T-helper 2 cell (primary cell): ENCODE data around the gene ZFAND4.
A peak's percentile ranks its signal among the peaks of the same experiment; 100 is the strongest.
"Not testable (repeated sequence)": the region's sequence is repeated elsewhere in the genome, so short reads cannot be mapped to it uniquely, and the experiment has no call there.

ENCODE experiments used
- DNase-seq, 5 experiments: peaks; one replicate each; pipeline versions ENCODE4 v3.0.0 to v3.0.0-alpha.2; 2012 to 2022
- total RNA-seq, 2 donors: gene quantifications; one replicate each; lab custom pipeline; 2026; lab: John Stamatoyannopoulos, UW

Gene ZFAND4
- total RNA-seq, result 27.4 to 32.3 reads per million in 2 donors

DNA sequence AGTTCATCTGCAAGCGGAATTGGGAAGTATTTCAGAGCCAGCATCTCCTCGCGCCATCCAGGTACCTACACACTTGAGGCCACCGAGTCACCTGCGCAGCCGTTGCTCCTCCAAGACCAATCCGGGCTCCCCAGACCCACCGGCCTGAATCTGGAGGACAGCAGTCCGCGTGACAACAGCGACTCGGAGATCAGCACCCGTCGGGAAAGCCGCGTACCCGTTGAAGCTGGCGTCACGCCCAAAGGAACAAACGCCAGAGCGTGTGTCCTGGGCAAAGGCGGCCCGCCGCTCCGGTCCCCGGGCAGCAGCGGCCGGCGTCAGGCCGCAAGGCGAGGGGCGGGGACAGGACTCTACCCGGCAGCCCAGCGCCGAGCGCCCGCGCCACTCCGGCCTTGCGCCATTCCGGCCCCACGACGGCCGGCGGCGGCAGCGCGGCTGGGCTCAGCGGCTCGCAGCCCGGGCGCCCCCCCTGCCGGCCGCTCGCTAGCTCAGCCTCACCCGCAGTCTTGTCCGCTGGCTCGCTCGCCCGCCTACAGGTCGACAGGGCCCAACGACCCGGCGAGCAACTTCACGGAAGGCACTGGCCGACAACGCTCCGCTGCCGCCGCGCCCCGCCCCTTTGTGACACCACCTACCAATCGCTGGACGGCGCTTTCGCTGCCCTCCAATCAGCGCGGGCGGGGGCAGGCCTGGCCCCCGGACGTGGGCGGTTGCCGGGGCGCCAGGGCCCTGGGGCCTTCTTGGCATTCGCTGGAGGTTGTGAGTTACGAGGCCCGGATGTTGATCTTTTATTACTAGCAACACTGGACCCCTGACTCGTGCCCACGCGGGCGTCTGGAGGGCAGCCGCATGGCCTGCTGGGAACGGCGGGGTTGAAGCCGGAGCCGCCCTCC, at the start of gene ZFAND4:
Gene ZFAND4 (minus strand): TSS at position 592 of the 893 bp plus-strand sequence. CDS start 9,047 bp downstream, outside the sequence.
- DNase-seq, result peak; percentile 89 to 98 (median 90)

DNA sequence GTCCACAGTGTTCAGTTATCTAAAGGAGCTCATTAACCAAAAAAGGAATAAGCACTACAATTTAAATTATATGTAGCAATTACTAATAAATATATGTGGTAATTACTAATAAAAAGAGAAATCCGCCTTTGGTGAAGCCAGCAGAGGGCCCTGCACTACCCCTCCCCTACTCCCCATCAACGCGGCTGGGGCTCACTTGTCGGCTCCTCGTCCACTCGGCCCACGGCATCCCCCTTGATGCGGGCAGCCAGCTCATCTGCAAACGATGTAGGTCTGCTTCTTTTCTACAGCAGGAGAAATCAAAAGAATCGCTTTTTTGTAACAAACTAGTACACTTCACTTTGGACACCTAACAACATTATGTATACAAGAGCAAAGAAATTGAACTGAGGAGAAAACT, 48.9 kb upstream of the ZFAND4 start:
- not testable (repeated sequence) for DNase-seq

DNA sequence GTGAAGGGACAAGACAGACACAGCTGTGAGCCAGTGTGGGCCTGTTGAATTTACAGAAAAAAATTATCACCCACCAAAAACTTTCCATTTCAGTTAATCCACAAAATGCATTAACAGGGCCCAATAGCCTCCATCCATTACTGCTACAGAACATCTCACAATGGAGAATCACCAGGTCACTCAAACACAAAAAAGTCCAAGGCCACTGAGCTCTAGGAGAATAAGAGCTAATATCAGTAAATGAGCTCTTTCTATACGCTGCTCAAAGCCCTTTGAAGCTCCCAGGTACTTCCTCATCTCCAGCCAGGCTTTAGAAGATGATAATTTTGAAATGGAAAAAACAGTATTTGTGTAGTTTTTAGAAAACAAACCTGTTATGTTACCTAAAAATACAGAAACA, 45.1 kb upstream of the ZFAND4 start:
- DNase-seq, result not testable (repeated sequence)

DNA sequence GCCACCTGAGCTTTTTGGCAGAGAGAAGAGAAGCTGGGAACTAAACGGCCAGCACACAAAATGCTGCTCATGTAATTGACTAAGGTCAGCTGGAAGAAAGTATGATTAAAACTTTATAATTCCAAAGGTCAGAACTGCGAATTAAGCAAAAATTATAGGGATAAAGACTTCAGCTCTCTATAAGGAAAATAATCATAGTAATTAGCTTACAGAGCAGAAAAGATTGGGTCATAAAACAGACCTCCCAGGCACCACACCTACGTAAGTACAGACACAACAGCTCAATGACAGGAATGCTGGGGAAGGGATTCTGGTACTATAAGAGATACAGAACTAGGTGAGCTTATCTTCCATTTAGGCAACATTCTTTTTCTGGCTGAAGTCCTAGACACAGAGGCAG, 44.5 kb upstream of the ZFAND4 start:
- not testable (repeated sequence) for DNase-seq

DNA sequence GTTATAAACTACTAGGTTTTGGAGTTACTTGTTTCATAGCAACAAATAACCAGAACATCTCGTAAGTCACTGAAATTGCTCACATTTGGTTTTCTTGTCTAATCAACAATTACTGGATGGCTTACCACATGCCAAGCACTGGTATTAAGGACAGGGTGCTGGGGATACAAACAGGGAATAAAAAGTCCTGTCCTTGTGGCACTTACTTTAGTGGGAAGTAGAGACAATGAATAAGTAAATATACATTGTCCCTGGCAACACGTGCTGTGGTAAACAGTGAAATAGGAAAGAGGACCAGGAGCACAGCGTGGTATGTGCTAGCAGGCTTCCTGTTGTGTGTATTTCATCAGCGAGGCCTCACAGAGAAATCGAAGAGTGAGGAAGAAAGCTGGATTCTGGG, 38.7 kb upstream of the ZFAND4 start:
- not testable (repeated sequence) for DNase-seq

DNA sequence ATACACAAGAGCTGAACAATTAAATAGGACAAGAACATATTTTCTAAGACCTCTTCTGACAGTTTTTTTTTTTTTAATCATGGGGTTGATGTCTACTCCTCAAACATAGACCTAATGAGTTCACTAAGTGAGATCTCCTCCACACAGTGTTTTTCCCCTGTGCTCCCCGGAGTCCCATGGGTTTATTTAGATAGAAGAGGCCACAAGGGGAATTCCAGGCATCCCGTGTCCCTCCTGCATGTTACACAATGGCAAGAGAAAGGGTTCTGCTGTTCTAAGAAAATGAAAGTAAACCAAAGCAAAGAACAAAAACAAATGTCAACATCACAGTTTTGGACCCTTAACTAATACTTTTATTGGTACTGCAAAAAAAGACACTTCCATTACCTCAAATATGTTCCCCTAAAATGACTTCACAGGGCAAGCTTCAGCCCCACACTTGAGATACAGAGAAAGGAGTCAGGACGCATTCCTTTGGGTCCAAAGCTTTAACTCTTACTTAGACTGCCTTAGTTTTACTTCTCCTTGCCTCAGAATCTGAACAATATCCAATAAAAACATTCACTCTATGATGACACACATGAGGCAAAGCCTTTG, 37.7 kb upstream of the ZFAND4 start:
- not testable (repeated sequence) for DNase-seq

DNA sequence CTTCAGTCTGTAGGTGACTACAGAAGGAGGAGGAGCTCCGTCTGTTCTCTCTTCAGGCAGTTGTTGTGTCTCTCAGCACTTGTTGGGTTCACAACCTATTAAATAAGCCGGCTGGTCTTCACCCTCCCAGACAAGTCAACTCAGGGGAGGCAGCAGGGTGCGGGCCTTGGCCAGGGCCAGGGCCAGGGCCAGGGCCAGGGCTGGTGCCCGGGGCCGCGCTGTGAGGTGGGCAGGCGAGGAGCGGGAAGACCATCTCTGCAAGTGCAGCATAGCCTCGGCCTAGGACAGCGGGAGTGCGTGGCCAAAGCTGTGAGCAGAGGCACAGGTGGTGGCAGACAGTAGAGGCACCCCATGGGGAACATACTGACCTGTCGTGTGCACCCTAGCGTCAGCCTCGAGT, 5.9 kb upstream of the ZFAND4 start:
- DNase-seq, result not testable (repeated sequence)

DNA sequence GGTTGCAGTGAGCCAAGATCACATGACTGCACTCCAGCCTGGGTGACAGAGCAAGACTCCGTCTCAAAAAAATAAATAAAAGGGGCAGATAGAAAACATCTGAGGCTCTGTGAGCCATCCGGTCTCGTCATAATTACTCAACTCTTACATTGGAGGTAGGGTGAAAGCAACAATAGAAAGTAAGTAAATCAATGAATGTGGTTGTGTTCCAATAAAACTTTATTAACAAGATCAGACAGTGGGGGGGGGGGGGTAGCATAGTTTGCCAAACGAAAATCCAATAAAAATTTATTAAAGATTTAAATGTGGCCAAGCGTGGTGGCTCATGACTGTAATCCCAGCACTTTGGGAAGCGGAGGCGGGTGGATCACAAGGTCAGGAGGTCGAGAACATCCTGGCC, 2.8 kb upstream of the ZFAND4 start:
- DNase-seq, result no peak

DNA sequence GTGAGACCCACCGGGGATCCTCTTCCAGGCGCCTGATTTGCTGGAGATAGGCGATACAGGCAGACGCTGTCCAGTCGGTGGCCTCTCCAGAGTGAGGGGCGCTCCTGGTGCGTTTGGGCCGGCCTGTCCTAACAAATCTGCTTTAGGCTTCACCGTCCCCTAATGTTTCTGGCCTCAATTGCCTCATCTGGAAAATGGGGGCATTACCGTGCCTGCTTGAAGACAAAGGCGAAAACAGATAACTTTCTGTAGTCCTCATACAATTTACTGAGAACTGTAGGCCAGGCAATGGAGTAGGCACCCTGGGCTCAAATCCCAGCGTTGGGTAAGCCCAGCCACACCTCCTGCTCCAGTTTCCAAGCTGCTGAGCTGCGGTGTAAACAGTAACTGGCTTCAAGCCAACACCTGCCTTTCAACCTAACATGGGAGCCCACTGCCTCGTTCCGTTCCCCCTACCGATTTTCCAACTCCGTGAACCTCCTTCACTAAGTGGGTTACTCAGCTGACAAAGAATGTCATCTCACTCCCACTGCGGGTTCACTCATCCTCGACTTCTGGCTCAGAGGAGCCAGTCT, 589 bp upstream of the ZFAND4 start:
- DNase-seq, result no peak

DNA sequence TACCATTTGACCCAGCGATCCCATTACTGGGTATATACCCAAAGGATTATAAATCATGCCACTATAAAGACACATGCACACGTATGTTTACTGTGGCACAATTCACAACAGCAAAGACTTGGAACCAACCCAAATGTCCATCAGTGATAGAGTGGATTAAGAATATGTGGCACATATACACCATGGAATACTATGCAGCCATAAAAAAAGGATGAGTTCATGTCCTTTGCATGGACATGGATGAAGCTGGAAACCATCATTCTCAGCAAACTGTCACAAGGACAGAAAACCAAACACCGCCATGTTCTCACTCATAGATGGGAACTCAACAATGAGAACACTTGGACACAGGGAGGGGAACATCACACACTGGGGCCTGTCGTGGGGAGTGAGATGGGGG, 1.3 kb downstream of the ZFAND4 start:
- not testable (repeated sequence) for DNase-seq

DNA sequence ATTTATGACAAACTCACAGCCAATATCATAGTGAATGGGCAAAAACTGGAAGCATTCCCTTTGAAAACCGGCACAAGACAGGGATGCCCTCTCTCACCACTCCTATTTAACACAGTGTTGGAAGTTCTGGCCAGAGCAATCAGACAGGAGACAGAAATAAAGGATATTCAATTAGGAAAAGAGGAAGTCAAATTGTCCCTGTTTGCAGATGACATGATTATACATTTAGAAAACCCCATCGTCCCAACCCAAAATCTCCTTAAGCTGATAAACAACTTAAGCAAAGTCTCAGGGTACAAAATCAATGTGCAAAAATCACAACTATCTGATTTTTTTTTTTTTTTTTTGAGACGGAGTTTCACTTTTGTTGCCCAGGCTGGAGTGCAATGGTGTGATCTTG, 2.7 kb downstream of the ZFAND4 start:
- DNase-seq, result not testable (repeated sequence)

DNA sequence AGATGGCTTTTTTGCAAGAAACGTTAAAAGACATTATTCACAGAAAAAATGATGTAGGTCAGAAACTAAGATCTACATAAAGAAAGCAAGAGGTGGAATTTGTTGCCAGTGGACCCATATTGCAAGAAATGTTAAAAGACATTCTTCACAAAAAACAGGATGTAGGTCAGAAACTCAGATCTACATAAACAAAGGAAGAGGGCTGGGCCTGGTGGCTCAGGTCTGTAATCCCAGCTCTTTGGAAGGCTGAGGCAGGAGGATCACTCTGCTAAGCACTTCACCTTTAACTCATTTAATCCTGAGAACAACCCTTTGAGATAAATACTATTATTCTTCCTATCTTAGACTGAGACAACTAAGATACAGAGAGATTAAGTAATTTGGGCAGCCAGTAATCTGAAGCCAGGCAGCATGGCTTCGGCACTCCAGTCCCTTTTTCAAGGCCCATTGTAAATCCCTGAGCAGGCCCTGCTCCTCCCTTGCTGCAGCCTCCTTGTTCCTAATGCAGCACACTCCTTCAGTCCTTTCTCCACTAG, 11.6 kb downstream of the ZFAND4 start:
- DNase-seq, result no peak

DNA sequence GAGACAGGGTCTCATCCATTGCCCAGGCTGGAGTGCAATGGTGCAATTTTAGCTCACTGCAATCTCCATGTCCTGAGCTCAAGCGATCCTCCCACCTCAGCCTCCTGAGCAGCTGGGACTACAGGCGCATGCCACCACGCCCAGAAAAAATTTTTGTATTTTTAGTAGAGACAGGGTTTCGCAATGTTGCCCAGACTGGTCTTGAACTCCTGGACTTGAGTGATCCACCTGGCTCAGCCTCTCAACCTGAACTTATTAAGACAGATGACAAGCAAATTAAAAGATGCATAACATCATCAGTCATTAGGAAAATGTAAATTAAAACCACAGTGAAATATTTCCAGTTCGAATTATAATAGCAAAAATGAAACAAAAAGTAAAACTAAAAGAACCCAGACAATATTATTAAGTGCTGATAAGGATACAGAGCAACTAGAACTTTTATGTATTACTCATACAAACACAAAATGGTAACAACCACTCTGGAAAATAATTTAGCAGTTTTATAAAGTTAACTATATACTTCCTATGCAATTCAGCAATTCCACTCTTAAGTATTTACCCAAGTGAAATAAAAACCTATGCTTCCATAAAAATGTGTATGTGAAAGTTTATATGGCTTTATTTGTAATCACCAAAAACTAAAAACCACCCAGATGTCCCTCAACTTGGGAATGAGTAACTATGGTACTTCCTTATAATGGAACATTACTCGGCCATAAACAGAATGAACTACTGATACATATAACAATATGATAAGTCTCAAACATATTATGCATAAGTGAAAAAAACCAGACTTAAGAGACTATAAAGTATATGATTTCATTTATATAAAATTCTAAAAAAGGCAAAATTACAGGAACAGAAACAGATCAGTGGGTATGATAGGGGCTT, 15.3 kb downstream of the ZFAND4 start:
- peak in 1 of 5 experiments; percentile 25 for DNase-seq

DNA sequence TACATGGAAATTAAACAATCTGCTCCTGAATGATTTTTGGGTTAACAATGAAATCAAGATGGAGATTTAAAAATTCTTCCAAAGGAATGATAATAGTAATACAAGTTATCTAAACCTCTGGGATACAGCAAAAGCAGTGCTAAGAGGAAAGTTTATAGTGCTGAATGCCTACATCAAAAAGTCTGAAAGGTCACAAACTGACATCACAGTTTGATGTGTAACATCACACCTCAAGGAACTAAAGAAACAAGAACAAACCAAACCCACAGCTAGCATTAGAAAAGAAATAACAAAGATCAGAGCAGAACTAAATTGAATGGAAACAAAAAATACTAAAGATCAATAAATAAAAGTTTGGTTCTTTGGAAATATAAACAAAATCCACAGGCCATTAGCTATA, 17.4 kb downstream of the ZFAND4 start:
- DNase-seq, result no peak

DNA sequence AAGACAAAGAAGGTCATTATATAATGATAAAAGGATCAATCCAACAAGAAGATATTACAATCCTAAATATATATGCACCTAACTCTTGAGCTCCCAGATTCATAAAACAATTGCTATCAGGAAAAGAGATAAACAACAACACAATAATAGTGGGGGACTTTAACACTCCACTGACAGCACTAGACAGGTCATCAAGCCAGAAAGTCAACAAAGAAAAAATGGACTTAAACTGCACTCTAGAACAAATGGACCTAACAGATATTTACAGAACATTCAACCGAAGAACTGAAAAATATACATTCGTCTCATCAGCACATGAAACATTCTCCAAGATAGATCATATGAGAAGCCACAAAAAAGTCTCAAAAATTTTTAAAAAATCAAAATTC, 17.8 kb downstream of the ZFAND4 start:
- not testable (repeated sequence) for DNase-seq

DNA sequence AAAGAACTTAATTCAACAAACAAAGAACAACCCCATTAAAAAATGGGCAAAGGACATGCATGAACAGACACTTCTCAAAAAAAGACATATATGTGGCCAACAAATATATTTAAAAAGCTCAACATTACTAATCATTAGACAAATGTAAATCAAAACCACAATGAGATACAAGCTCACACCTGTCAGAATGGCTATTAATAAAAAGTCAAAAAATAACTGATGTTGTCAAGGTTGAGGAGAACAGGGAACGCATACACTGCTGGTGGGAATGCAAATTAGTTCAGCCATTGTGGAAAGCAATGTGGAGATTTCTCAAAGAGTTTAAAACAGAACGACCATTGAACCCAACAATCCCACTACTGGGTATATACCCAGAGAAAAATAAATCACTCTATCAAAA, 19.1 kb downstream of the ZFAND4 start:
- no peak for DNase-seq

DNA sequence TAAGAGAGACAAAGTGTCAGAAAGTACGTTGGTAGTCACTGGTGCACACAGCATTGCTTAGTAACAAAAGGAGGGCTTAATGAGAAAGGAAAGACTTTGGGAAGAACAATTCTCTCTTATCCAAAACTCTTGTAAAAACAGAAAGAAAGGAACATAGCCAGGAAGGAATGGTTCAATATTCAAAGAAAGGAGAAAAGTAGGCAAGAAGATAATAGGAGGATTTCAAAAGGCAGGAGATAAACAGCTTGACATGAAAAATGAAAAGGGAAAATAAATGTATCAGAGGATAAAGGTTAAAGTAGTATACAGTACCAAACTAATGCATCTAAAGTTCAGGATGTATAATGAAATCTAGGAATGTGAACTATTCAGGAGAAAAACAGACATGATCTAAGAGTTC, 20.1 kb downstream of the ZFAND4 start:
- no peak for DNase-seq

DNA sequence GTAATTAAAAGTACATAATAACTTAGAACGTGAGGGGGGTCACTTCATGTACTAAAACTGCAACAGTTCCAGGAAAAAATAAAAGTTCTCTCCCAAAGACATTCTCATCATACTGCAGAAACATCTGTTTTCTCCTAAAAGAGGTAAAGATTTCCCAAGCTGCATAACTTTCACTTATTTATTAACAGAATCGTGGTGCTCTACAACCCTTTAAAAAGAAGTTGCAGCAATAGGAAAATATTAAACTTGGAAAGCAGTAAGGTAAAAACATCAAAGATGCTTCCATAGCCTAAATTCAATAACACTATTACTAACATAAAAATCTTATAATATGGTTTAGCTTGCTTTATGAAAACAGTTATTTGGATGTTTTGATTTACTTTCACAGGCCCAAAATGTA, 23.3 kb downstream of the ZFAND4 start:
- no peak for DNase-seq

DNA sequence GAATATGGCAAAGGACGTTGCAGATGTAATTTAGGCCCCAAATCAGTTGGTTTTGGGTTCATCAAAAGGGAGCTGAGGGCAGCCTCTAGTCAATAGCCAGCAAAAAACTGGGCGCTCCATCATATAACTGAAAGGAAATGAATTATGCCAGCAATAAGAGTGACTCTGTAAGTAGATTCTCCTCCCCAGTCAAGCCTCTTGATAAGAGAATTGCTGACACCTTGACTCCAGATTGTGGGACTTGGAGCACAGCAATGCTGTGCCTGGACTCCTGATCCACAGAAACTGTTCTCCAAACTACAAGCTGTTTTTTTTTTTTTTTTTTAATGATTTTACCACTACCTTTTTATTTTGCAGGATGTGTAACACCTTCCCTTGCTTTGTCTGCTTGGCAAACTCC, 25.5 kb downstream of the ZFAND4 start:
- DNase-seq, result no peak

DNA sequence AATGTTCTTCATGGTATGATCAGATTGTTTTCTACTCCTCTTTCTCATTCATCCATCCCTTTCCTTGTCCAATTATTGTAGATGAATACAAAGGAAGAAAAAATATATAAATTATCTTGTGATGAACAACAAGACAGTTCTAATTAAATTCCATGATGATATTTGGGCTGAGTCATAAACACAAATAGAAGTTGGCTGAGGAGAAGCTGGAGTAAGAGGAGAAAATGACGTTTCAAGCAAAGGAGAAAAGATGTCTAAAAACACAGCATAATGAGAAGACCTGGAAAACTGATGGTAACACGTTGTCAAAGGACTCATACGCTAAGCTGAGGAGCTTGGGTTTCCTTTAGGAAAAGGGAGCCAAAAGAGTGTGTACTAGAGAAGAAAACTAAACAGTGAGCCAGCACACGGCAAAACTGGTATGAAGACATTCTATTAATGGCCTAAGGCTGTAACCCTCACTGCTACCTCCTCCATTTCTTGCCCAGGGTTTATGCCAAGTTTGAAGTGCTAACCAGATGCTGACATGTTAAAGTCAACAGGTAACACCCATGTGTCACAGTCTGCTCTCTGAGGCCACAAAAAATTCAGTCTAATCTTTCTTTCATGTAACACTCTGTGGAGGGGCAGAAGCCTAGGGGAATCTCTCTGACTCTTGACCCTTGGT, 26.1 kb downstream of the ZFAND4 start:
- no peak for DNase-seq

DNA sequence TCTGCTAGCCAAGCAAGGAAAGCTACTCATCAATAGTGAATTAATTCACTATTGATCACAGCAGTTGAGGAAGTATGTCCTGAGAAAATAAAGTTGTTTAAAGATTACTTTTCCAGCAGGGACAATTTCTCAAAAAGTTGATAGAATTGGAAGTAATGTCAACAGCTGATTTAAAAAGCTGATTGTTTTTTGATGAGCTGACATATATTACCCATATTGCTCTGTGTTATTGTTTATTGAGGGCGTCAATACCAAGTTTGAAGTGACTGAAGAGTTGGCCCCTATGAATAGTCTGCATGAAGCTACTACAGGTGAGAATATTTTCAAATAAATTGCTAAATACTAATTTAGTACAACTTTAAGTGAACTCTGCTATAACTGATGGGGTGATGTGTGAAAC, 28.0 kb downstream of the ZFAND4 start:
- no peak for DNase-seq

DNA sequence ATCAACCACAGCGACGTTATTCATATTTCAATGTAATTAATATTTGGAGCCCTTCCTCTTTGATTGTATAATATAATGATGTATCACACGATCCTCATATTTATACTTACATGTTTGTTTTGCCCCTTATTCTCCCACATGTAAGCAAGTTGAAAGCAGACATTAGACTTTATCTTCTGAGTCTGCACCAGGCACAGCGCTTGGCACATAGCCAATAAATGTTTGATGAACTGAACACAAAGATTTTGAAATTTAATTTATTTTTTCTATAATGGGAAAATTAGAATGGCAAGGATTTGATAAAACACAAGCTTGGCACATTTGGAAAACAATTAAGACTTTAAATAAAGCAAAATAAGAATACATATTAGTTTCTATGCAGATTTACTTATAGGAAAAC, 31.6 kb downstream of the ZFAND4 start:
- no peak for DNase-seq
